ENCODE data around the gene ZNF581. TPM values are rescaled to one million over a fixed set of nuclear protein-coding genes. Genes with fewer than 3 reads are reported as not detected.
A peak's percentile ranks its signal among the peaks of the same experiment; 100 is the strongest.

ZNF581 gene
- total RNA-seq, 3 donors from 2014 or later: 15.2 to 22.5 (median 20.1) TPM

- intact Hi-C loops (cut with DNase I, micrococcal nuclease): no loop called here
Observed at GRCh38 chr19:55645512-55645881, 2.0 kb downstream of the ZNF581 start.

GRCh38 chr19:55646889-55647731, 3.7 kb downstream of the ZNF581 start:
- no peak for TF ChIP-seq CTCF (IDR thresholded peaks at IDR 0.05)
- Histone ChIP-seq H3K9me3 (no peaks in the 10 kb centered on the region), H3K4me3 (no peak overlapping the region), H3K36me3 (ENCODE audit: low read depth) (no peaks in the 10 kb centered on the region), H3K4me1 (ENCODE audit: low read depth) (peaks cover 27% of the 10 kb centered on the region)
- ATAC-seq (no peak), DNase-seq (no peak)
- intact Hi-C loops (cut with DNase I, micrococcal nuclease): no loop called here

More at GRCh38 chr19:55645512-55645881, 2.0 kb downstream of the ZNF581 start:
- no peak for DNase-seq
- Histone ChIP-seq H3K4me3 (no peak overlapping the region), H3K4me1 (ENCODE audit: low read depth) (peaks cover 27% of the 10 kb centered on the region), H3K9me3 (no peaks in the 10 kb centered on the region), H3K36me3 (ENCODE audit: low read depth) (no peaks in the 10 kb centered on the region)
- ATAC-seq: no peak
- TF ChIP-seq CTCF (IDR thresholded peaks at IDR 0.05): no peak

GRCh38 chr19:55647732-55648584, 4.5 kb downstream of the ZNF581 start, which contains the start of gene CCDC106:
Gene CCDC106 (plus strand): TSS chr19:55648212. CDS start chr19:55649047, 835 bp downstream.
- peak; percentile 57 for ATAC-seq
- intact Hi-C loops (cut with DNase I, micrococcal nuclease): no loop called here
- no peak for TF ChIP-seq CTCF (IDR thresholded peaks at IDR 0.05)

GRCh38 chr19:55648585-55649267, 5.3 kb downstream of the ZNF581 start:
- no peak for TF ChIP-seq CTCF (IDR thresholded peaks at IDR 0.05)
- H3K36me3 ChIP-seq (ENCODE audit: low read depth): no peaks in the 10 kb centered on the region
- no peaks in the 10 kb centered on the region for H3K9me3 ChIP-seq
- ATAC-seq: no peak
- intact Hi-C loops (cut with DNase I, micrococcal nuclease): no loop called here
- peaks cover 20% of the 10 kb centered on the region for H3K4me1 ChIP-seq (ENCODE audit: low read depth)
- H3K4me3 ChIP-seq: peak overlapping the region; percentile 63
- DNase-seq: no peak

More at GRCh38 chr19:55647732-55648584, 4.5 kb downstream of the ZNF581 start, which contains the start of gene CCDC106:
- Histone ChIP-seq H3K9me3 (no peaks in the 10 kb centered on the region), H3K4me1 (ENCODE audit: low read depth) (peaks cover 18% of the 10 kb centered on the region), H3K4me3 (peak within 1 kb of the TSS; percentile 63), H3K36me3 (ENCODE audit: low read depth) (no peaks in the 10 kb centered on the region)
- peak; percentile 71 to 79 (median 73) for DNase-seq
